GM21526 (cell line): ENCODE data around the gene ZNF836.

ENCODE experiments used
- ATAC-seq: cut with Tn5 transposase; IDR thresholded peaks from one replicate; pipeline ENCODE4 v1.9.1; 2021; ENCODE audit warnings: moderate library complexity; ENCODE audit not compliant: unreplicated experiment, low FRiP score

ZNF836 gene

GRCh38 chr19:52188822-52189734 lies 17.7 kb upstream of the ZNF836 start:
- peak; percentile 14 for ATAC-seq

DNA sequence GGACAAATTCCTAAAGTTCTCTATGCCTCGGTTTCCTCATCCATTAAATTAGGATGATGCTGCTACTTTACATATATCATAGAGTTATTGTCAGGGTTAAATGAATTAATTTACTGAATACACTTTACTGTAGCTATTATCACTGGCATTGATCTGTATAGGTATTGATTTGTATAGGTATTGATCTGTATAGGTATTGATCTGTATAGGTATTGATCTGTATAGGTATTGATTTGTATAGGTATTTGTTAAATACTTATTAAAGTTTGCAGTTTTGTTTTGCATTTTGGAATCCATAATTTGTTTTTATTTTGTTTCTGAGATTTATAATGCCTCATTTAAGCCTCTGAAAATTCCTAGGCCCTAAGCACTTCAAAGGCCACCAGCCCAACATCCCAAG lies 16.0 kb upstream of the ZNF836 start:
- ATAC-seq: no peak

GRCh38 chr19:52176574-52176973 lies 5.2 kb upstream of the ZNF836 start:
- ATAC-seq: no peak

- no peak for ATAC-seq
These were observed 926 bp upstream of the ZNF836 start for GRCh38 chr19:52172347-52172746.

- no peak for ATAC-seq
These were observed 529 bp downstream of the ZNF836 start for GRCh38 chr19:52170863-52171320.

DNA sequence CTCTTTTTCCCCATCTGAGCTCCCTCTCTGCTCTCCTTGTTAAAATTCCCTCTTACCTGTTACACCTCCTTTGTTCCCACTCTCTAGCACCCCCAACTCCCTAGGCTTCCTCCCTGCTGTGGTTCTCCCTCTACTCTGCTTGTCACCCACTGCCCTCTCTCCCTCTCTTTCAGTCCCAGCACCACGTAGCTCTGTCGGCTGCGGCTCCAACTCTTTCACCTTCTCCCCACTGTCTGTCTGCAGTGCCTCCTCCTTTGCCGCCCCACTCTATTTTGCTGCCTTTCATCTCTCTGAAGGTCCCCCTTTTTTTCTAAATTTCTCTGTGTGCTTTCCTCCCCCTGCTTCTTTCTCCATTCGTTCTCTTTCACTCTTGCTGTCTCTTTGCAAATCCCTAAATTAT lies 1.1 kb downstream of the ZNF836 start:
- ATAC-seq: no peak

- ATAC-seq: no peak
These were observed 15.6 kb downstream of the ZNF836 start for GRCh38 chr19:52155596-52156359.

DNA sequence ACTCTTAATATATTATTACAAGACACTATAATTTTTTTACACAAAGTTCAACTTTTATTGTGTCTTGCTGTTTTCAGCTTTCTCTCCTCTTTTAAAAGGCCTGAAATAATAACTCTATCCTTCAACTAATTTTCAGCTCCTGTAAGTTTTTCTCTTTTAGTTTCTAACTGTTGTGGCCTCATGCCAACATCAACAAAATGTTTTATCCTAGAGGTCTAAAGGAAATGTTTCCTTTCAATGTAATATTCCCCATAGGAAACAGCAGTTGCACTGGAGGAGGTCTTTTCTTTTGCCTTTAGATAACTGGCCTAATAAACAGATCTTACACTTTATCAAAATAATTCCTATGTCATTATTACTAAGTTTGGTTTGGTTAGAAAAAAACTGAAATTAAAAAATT lies 23.2 kb downstream of the ZNF836 start:
- ATAC-seq: no peak

DNA sequence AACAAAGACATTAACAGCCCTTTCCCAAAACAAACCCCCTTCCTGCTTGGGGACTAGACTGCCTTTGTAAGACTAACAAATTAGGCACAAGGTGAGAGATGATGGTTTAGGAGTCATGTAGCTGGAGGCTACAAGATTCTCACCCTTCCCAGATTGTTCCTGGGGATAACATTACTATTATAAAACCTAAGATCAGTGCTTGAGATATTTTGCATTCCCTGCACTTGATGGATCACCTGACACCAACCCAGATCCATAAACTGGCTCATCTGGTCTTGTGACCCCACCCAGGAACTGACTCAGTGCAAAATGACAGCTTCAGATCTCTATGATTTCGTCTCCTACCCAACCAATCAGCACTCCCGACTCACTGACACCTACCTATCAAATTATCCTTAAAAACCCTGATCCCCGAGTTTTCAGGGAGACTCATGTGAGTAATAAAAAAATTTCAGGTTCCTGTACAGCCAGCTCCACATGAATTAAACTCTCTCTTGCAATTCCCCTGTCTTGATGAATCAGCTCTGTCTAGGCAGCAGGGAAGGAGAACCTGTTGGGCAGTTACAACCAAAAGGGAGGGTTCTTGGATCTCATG lies 29.3 kb downstream of the ZNF836 start:
- no peak for ATAC-seq

GRCh38 chr19:52141203-52141602 lies 30.2 kb downstream of the ZNF836 start:
- ATAC-seq: no peak

DNA sequence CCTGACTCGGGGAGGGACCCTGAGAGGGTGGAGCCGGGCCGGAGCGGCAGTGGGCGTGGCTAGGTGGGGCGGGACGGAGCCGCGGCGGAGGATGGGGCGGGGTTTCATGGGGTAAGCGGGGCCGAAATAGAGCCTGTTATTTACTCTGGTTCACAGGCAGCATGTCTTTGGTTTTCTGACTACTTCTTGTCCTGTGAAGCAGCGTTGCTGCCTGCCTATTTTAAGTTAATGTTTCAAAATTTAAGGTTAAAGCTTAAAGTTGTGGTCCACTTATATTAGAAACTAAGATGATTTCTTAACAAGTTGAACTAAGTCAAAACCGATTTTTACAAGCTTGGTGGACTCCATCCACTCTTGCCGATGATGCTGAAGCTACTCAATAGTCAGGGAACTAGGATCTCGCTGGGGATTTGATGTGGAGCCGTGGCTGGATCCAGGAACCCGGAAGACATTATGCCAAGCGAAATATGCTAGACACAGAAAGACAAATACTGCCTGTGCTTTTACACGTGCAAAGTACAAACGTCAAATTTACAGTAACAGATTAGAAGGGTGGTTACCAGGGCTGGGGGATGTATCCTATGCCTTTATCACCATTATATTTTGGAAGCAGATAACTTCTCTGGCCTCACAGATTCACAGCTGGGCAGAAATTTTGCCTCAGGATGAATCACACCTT lies 31.2 kb downstream of the ZNF836 start:
- peak; percentile 87 for ATAC-seq

GRCh38 chr19:52139252-52140031 lies 32.0 kb downstream of the ZNF836 start, which contains the start of gene ZNF616:
ZNF616 (minus strand) TSS chr19:52139938; CDS start chr19:52130512, 9,426 bp downstream.
- peak; percentile 60 for ATAC-seq

DNA sequence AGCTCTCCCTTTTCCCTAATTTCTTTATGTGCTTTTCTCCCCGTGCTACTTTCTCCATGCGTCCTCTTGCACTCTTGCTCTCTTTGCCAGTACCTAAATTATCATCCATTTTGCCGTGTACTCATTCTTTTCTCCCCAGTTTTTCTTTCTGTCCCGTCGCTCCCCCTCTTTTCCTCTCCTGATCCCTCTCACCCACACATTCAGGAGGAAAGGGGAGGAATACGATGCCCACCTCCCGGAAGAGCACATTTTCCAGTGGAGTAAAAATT lies 32.5 kb downstream of the ZNF836 start:
- no peak for ATAC-seq

- no peak for ATAC-seq
These were observed 33.0 kb downstream of the ZNF836 start for GRCh38 chr19:52138278-52138982.

- no peak for ATAC-seq
These were observed 51.1 kb downstream of the ZNF836 start for GRCh38 chr19:52120286-52120685.

GRCh38 chr19:52115526-52116053 lies 55.8 kb downstream of the ZNF836 start:
- no peak for ATAC-seq

- ATAC-seq: no peak
These were observed 56.7 kb downstream of the ZNF836 start for GRCh38 chr19:52114691-52115090.

GRCh38 chr19:52112624-52113023 lies 58.8 kb downstream of the ZNF836 start:
- no peak for ATAC-seq

- no peak for ATAC-seq
These were observed 60.6 kb downstream of the ZNF836 start for GRCh38 chr19:52110780-52111179.
